ENCODE measurements around the gene SH3RF3. TPM values are rescaled to one million over a fixed set of nuclear protein-coding genes. Genes with fewer than 3 reads are reported as not detected.

SH3RF3 gene
- polyA plus RNA-seq, 1 donor (not counting 4 experiments of a cell fraction or from before 2014, with no cell fraction given): 0.08 TPM

- H3K27ac ChIP-seq (ENCODE audit: control insufficient read depth, insufficient read depth, low read length): no peak overlapping the region
- peaks cover 31% of the 10 kb centered on the region for H3K4me1 ChIP-seq (ENCODE audit: control insufficient read depth, extremely low read depth, insufficient read depth, low read length)
- DNase-seq (ENCODE audit: low read depth, low spot score) (no peak), FAIRE-seq (peak; percentile 36)
- H3K4me2 ChIP-seq (ENCODE audit: control insufficient read depth, extremely low read depth, insufficient read depth, low read depth, low read length): peak overlapping the region; percentile 89
- dilution Hi-C loops (cut with MboI; ENCODE audit: extremely low pct_ligation_motif_present, low sequenced_read_pairs): no loop called here
- no peaks in the 10 kb centered on the region for H3K9me1 ChIP-seq (ENCODE audit: control insufficient read depth, extremely low read depth, insufficient read depth, low read length)
- no peaks in the 10 kb centered on the region for H4K20me1 ChIP-seq (ENCODE audit: control insufficient read depth, extremely low read depth, insufficient read depth, low read length)
- no peaks in the 10 kb centered on the region for H3K9me3 ChIP-seq (ENCODE audit: control insufficient read depth, low read depth, low read length)
- peak overlapping the region; percentile 40 to 68 (median 65) for H3K4me3 ChIP-seq (ENCODE audit: control insufficient read depth in 2 of 3, extremely low read depth in 1 of 3, insufficient read depth in 2 of 3, low read depth in 1 of 3, low read length in 3 of 3)
- peaks cover 47% of the 10 kb centered on the region for H3K27me3 ChIP-seq (ENCODE audit: control insufficient read depth, extremely low read depth, insufficient read depth, low read length)
- H3K36me3 ChIP-seq (ENCODE audit: control insufficient read depth in 2 of 2, extremely low read depth in 1 of 2, insufficient read depth in 2 of 2, low read length in 2 of 2): no peaks in the 10 kb centered on the region
- peak overlapping the region; percentile 74 for H2AFZ ChIP-seq (ENCODE audit: control insufficient read depth, low read length)
- TF ChIP-seq CTCF (optimal IDR thresholded peaks at IDR 0.05 in 1 of 3, IDR thresholded peaks at IDR 0.05 in 1 of 3, conservative IDR thresholded peaks at IDR 0.05 in 1 of 3; ENCODE audit: extremely low read depth in 1 of 3, insufficient read depth in 2 of 3, low read length in 3 of 3) (peak; percentile 69 to 95 (median 87)), EZH2 (IDR thresholded peaks at IDR 0.05; ENCODE audit: low read length) (no peak)
- H3K79me2 ChIP-seq (ENCODE audit: control insufficient read depth, insufficient read depth, low read length): no peaks in the 10 kb centered on the region
- H3K9ac ChIP-seq (ENCODE audit: control insufficient read depth, extremely low read depth, insufficient read depth, low read length): peak overlapping the region; percentile 28
Observed at GRCh38 chr2:109128048-109128615, 873 bp upstream of the SH3RF3 start.

GRCh38 chr2:109129356-109129920, 433 bp downstream of the SH3RF3 start:
- TF ChIP-seq CTCF (optimal IDR thresholded peaks at IDR 0.05 in 1 of 3, IDR thresholded peaks at IDR 0.05 in 1 of 3, conservative IDR thresholded peaks at IDR 0.05 in 1 of 3; ENCODE audit: extremely low read depth in 1 of 3, insufficient read depth in 2 of 3, low read length in 3 of 3) (no peak), EZH2 (IDR thresholded peaks at IDR 0.05; ENCODE audit: low read length) (peak; percentile 92)
- Histone ChIP-seq H3K9me3 (ENCODE audit: control insufficient read depth, low read depth, low read length) (no peaks in the 10 kb centered on the region), H3K4me3 (ENCODE audit: control insufficient read depth in 2 of 3, extremely low read depth in 1 of 3, insufficient read depth in 2 of 3, low read depth in 1 of 3, low read length in 3 of 3) (peak overlapping the region; percentile 18 to 65 (median 20)), H3K36me3 (ENCODE audit: control insufficient read depth in 2 of 2, extremely low read depth in 1 of 2, insufficient read depth in 2 of 2, low read length in 2 of 2) (no peaks in the 10 kb centered on the region), H3K4me2 (ENCODE audit: control insufficient read depth, extremely low read depth, insufficient read depth, low read depth, low read length) (peak overlapping the region; percentile 89), H3K79me2 (ENCODE audit: control insufficient read depth, insufficient read depth, low read length) (no peaks in the 10 kb centered on the region), H3K9ac (ENCODE audit: control insufficient read depth, extremely low read depth, insufficient read depth, low read length) (no peak overlapping the region), H3K9me1 (ENCODE audit: control insufficient read depth, extremely low read depth, insufficient read depth, low read length) (no peaks in the 10 kb centered on the region), H2AFZ (ENCODE audit: control insufficient read depth, low read length) (no peak overlapping the region), H3K27ac (ENCODE audit: control insufficient read depth, insufficient read depth, low read length) (no peak overlapping the region), H3K27me3 (ENCODE audit: control insufficient read depth, extremely low read depth, insufficient read depth, low read length) (peaks cover 52% of the 10 kb centered on the region), H4K20me1 (ENCODE audit: control insufficient read depth, extremely low read depth, insufficient read depth, low read length) (no peaks in the 10 kb centered on the region), H3K4me1 (ENCODE audit: control insufficient read depth, extremely low read depth, insufficient read depth, low read length) (peaks cover 31% of the 10 kb centered on the region)
- FAIRE-seq: no peak
- dilution Hi-C loops (cut with MboI; ENCODE audit: extremely low pct_ligation_motif_present, low sequenced_read_pairs): no loop called here
- no peak for DNase-seq (ENCODE audit: low read depth, low spot score)

Measured in keratinocyte (primary cell).